Stimulated activated CD4-positive, alpha-beta T cell treated with anti-CD3 and anti-CD28 coated beads, Interleukin-1b, Interleukin-23, amount 100 ng/mL, for 24 hours (primary cell): ENCODE measurements around the gene IL19.
"Not testable (repeated sequence)": the region's sequence is repeated elsewhere in the genome, so short reads cannot be mapped to it uniquely, and the experiment has no call there.

Experiments used
- DNase-seq, 4 experiments: peaks; one replicate each; pipeline ENCODE4 v3.0.0-alpha.2; 2020; ENCODE audit warnings: low read depth in 4 of 4, low spot score in 1 of 4

The IL19 gene

GRCh38 chr1:206853696-206854095 is 83.1 kb downstream of the IL19 start:
- DNase-seq = not testable (repeated sequence)

GRCh38 chr1:206854401-206855129 is 84.0 kb downstream of the IL19 start:
- DNase-seq = no peak

- DNase-seq = no peak
Observed at GRCh38 chr1:206855859-206856258, 85.3 kb downstream of the IL19 start.

GRCh38 chr1:206856674-206857464 is 86.3 kb downstream of the IL19 start:
- no peak for DNase-seq

- no peak for DNase-seq
Observed at GRCh38 chr1:206859082-206859521, 88.5 kb downstream of the IL19 start.

GRCh38 chr1:206860165-206860564 is 89.6 kb downstream of the IL19 start:
- DNase-seq = no peak

GRCh38 chr1:206863266-206863665 is 92.7 kb downstream of the IL19 start:
- DNase-seq = no peak

GRCh38 chr1:206864939-206865671 is 94.5 kb downstream of the IL19 start, which contains the start of gene IL20:
Gene IL20 (plus strand): TSS chr1:206865623. CDS start chr1:206865853, 230 bp downstream.
- DNase-seq = peak; percentile 79 to 86 (median 85)

- no peak for DNase-seq
Observed at GRCh38 chr1:206866062-206866461, 95.5 kb downstream of the IL19 start.

GRCh38 chr1:206867239-206867638 is 96.7 kb downstream of the IL19 start:
- no peak for DNase-seq

- DNase-seq = no peak
Observed at GRCh38 chr1:206867716-206868115, 97.1 kb downstream of the IL19 start.

- DNase-seq = no peak
Observed at GRCh38 chr1:206868264-206868663, 97.7 kb downstream of the IL19 start.

GRCh38 chr1:206872139-206872538 is 101.6 kb downstream of the IL19 start:
- DNase-seq = no peak

- no peak for DNase-seq
Observed at GRCh38 chr1:206873603-206874188, 103.1 kb downstream of the IL19 start.

GRCh38 chr1:206875752-206876377 is 105.3 kb downstream of the IL19 start:
- DNase-seq = no peak

GRCh38 chr1:206878456-206878855 is 107.9 kb downstream of the IL19 start:
- no peak for DNase-seq

- DNase-seq = no peak
Observed at GRCh38 chr1:206880314-206880713, 109.7 kb downstream of the IL19 start.

GRCh38 chr1:206882555-206882954 is 112.0 kb downstream of the IL19 start:
- no peak for DNase-seq

GRCh38 chr1:206883160-206883559 is 112.6 kb downstream of the IL19 start:
- DNase-seq = no peak

GRCh38 chr1:206883876-206884275 is 113.3 kb downstream of the IL19 start:
- DNase-seq = no peak
